Activated T-helper 2 cell treated with anti-CD3 and anti-CD28 coated beads, Interferon-gamma antibody, Interleukin-2, Interleukin-4, amounts not matched to agents 10 μg/mL and 5 μg/mL and 100 μg/mL, durations not matched to agents 14 hours and 24 hours and 36 hours (primary cell): Measurements from ENCODE around the gene ZFY. TPM values are rescaled to one million over a fixed set of nuclear protein-coding genes. Genes with fewer than 3 reads are reported as not detected.
A peak's percentile ranks its signal among the peaks of the same experiment; 100 is the strongest.

Experiments
- DNase-seq: peaks from one replicate; pipeline ENCODE4 v3.0.0; 2021; ENCODE audit warnings: low spot score
- H3K27ac Mint-ChIP-seq: one replicate; pipeline ENCODE4 v1.8.0; 2021; ENCODE audit warnings: mixed read lengths
- H3K27me3 Mint-ChIP-seq: one replicate; pipeline ENCODE4 v1.8.0; 2021; ENCODE audit warnings: low read depth, mixed read lengths
- H3K36me3 Mint-ChIP-seq: one replicate; pipeline ENCODE4 v1.8.0; 2021; ENCODE audit warnings: low read depth, mixed read lengths
- H3K4me1 Mint-ChIP-seq: one replicate; pipeline ENCODE4 v1.8.0; 2021; ENCODE audit warnings: low read depth, mixed read lengths
- H3K4me3 Mint-ChIP-seq: one replicate; pipeline ENCODE4 v1.8.0; 2021; ENCODE audit warnings: low read depth, mild to moderate bottlenecking, moderate library complexity, mixed read lengths
- H3K9me3 Mint-ChIP-seq: one replicate; pipeline ENCODE4 v1.8.0; 2021; ENCODE audit warnings: mixed read lengths
- intact Hi-C: fragments of 100-400 bp; cut with micrococcal nuclease; formaldehyde crosslinking; loops from one replicate; pipeline ENCODE4 v1.15.1; 2023
- total RNA-seq: library from RNA; stranded (reverse); gene quantifications from 2 replicates; pipeline ENCODE4 v1.2.3, GENCODE V29; 2022

Gene ZFY
- total RNA-seq, 1 donor from 2014 or later = 18.6 TPM

DNA sequence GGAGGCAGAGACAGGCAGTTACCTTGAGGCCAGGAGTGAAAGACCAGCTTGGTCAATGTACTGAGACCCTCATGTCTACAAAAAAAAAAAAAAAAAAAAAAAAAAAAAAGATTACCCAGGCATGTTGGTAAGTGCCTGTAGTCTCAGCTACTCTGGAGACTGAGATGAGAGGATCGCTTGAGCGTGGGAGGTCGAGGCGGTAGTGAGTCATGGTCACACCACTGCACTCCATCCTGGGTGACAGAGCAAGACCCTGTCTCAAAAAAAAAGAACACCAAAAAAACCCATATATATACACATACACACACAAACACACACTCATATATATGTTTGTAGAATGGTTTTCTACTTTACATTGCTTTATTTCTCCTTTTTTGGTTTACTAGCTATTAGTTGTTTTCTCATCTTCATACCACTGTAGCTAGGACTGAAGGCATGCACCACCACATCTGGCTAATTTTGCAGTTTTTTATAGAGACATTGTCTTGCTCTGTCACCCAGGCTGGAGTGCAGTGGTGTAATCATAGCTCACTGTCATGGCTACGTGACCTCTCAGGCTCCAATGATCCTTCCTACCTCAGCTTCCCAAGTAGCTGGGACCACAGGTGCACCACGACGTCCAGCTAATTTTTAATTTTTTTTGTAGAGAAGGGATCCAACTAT is 14.5 kb downstream of the ZFY start:
- Mint-ChIP-seq H3K4me3 (no peak overlapping the region), H3K9me3 (no peaks in the 10 kb centered on the region), H3K4me1 (peaks cover 35% of the 10 kb centered on the region), H3K27me3 (no peaks in the 10 kb centered on the region), H3K36me3 (peaks cover 17% of the 10 kb centered on the region), H3K27ac (peak overlapping the region; percentile 38)
- intact Hi-C loops = loop anchor here (2.0 kb wide), 1 partner anchor 53 kb away; no protein-coding TSS in a partner anchor
- DNase-seq = no peak

DNA sequence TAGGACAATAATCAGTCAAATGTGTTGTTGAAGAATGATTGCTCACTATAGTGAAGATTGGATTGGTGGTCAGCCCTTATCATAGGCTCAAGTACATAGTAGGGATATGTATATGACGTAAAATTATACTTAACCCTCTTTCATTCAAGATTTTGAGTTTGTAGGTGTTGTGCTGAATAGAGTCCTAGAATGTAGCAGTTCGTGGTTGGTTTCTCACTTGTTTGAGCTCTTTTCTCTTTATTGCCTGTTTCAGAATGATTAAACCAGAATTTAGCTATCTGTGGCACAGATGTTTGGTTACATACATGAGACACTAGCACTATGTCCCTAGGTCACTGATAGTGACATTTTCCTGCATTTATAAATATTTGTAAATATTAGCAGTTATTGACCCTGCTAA is 15.5 kb downstream of the ZFY start:
- H3K27ac Mint-ChIP-seq = peak overlapping the region; percentile 44
- no peak for DNase-seq
- peaks cover 36% of the 10 kb centered on the region for H3K4me1 Mint-ChIP-seq

DNA sequence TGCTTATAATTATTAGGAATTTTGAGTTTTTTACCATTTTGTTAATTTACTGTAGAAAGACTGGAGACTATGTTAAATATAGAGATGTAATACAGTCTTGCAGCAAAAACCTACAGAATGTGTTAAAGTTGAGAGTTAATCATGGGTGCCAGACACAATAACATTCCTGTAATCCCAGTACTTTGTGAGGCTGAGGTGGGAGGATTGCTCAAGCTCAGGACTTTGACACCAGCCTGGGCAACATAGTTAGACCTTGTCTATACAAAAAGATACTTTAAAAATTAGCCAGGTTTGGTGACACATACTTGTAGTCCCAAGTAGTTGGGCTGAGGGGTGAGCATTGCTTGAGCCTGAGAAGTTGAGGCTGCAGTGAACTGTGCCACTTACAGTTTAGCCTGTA is 17.7 kb downstream of the ZFY start:
- peaks cover 39% of the 10 kb centered on the region for H3K36me3 Mint-ChIP-seq
- no peaks in the 10 kb centered on the region for H3K9me3 Mint-ChIP-seq
- H3K27me3 Mint-ChIP-seq = no peaks in the 10 kb centered on the region
- no peak overlapping the region for H3K27ac Mint-ChIP-seq
- no peak for DNase-seq
- H3K4me1 Mint-ChIP-seq = peaks cover 29% of the 10 kb centered on the region
- intact Hi-C loops = no loop called here
- no peak overlapping the region for H3K4me3 Mint-ChIP-seq

More for the DNA sequence above, 15.5 kb downstream of the ZFY start:
- intact Hi-C loops = no loop called here
- Mint-ChIP-seq H3K27me3 (no peaks in the 10 kb centered on the region), H3K36me3 (peaks cover 26% of the 10 kb centered on the region), H3K9me3 (no peaks in the 10 kb centered on the region), H3K4me3 (no peak overlapping the region)

DNA sequence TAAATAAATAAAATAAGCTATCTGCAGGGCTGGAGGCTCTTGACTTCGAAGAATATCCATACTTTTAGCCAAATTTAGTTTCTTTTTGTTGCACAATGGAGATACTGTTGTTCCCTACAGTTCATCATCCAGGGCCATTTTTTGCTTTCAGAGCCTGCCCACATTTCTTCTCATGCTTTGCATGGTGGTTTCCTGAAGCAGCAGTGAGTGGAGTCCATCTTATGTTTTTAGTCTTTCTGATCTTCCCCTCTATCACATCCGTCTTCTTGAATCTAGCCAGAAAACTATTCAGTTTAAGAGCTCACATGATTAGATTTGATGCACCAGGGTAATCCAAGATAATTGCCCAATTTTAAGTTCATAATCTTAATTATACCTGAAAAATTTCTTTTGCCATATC is 19.6 kb downstream of the ZFY start:
- Mint-ChIP-seq H3K27me3 (no peaks in the 10 kb centered on the region), H3K27ac (no peak overlapping the region), H3K36me3 (peaks cover 48% of the 10 kb centered on the region), H3K9me3 (no peaks in the 10 kb centered on the region), H3K4me1 (peaks cover 23% of the 10 kb centered on the region), H3K4me3 (no peak overlapping the region)
- DNase-seq = no peak
- intact Hi-C loops = no loop called here

DNA sequence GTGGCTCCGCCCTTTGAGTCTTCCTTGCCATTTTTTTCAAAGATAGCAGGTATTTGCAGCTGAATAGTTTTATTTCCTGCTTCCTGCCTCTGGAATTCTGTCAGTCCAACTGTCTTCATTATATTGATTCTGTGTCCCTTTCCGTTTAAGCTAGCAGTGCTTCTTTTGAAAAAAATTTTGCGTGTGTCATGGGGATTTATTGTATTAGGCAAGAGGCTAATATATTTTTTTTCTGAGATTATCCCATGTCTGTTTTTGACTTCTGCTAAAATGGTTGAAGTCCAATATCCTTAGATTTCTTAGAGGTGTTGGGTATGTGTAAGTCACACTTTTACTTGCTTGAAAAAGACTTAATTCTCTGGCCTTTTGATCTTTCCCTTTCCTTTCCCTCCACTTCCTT is 20.4 kb downstream of the ZFY start:
- Mint-ChIP-seq H3K4me1 (peaks cover 18% of the 10 kb centered on the region), H3K36me3 (peaks cover 54% of the 10 kb centered on the region), H3K27ac (no peak overlapping the region), H3K27me3 (no peaks in the 10 kb centered on the region), H3K4me3 (no peak overlapping the region), H3K9me3 (no peaks in the 10 kb centered on the region)
- no peak for DNase-seq
- intact Hi-C loops = no loop called here

DNA sequence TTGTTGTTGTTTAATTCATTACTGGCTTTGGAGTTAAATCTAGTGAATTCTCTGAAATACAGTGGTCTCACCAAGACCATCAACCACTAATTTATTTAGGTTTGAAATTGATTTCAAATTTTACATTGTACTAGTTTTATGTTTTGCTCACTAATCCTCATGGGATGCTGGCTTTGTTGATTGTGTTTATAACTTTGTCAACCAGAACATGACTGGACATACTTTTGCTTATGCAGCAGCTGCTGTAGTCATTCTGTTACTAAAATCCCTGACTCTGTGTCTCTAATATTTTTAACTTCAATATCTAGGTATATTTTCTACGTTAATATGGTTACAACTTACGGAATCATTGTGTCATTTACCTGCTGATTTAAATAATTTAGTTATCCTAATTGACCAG is 26.9 kb downstream of the ZFY start:
- Mint-ChIP-seq H3K27ac (no peak overlapping the region), H3K4me3 (no peak overlapping the region), H3K4me1 (peaks cover 5% of the 10 kb centered on the region), H3K36me3 (peaks cover 39% of the 10 kb centered on the region), H3K9me3 (no peaks in the 10 kb centered on the region), H3K27me3 (no peaks in the 10 kb centered on the region)
- intact Hi-C loops = no loop called here
- no peak for DNase-seq

DNA sequence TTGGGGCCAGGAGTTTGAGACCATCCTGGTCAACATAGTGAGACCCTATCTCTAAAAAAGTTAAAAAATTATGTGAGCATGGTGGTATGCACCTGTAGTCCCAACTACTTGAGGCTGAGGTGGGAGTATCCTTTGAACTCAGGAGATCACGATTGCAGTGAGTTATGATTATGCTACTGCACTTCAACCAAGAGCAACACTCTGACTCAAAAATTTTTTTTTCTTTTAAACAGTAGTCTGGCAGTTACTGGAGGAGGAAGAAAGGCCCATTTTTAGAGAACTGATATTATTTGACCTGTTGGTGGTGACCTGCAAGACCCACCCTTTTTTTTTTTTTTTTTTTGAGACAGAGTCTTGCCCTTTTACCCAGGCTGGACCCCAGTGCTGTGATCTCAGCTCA is 29.6 kb downstream of the ZFY start:
- Mint-ChIP-seq H3K4me1 (peaks cover 16% of the 10 kb centered on the region), H3K36me3 (peaks cover 34% of the 10 kb centered on the region), H3K27ac (no peak overlapping the region), H3K27me3 (no peaks in the 10 kb centered on the region), H3K4me3 (no peak overlapping the region), H3K9me3 (no peaks in the 10 kb centered on the region)
- no peak for DNase-seq
- intact Hi-C loops = no loop called here

DNA sequence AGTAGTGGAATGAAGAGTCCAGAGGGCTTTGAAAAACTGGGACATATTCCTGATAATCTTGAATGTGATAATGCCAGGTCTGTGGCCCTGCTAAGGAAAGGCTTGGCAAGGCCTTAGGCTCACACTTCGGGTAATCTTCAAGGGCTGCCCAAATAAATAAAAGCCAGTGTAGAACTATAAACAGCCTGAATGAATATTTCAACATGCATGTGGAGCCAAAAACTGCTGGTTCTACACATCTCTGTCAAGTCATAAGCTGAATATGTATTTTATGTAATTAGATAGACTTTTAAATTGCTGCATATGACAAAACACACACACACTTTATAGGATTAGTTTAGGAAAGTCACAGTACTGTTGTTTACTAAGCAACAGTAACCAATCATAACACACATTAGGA is 30.4 kb downstream of the ZFY start:
- Mint-ChIP-seq H3K9me3 (no peaks in the 10 kb centered on the region), H3K27me3 (no peaks in the 10 kb centered on the region), H3K27ac (no peak overlapping the region), H3K4me1 (peaks cover 19% of the 10 kb centered on the region), H3K36me3 (peaks cover 28% of the 10 kb centered on the region), H3K4me3 (no peak overlapping the region)
- no peak for DNase-seq
- intact Hi-C loops = no loop called here

DNA sequence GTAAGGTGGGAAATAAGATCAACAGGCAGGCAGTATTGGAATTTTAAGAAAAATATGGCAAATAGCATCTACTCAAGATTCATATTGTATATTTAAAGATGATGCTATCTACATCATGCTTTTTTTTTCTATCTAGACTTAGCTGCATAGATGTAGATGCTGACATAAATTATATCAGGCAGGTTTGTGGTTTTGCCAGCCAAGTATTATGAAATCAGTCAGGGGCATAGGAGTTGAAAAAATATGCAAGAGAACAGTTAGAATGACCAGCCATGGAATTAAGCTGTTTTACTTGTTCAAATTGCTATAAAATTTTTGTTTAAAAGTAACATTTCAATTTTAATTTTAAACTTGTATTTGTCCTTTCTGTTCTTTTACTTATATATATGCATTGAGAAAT is 34.4 kb downstream of the ZFY start:
- no peak for DNase-seq
- intact Hi-C loops = no loop called here
- Mint-ChIP-seq H3K4me1 (peaks cover 29% of the 10 kb centered on the region), H3K4me3 (no peak overlapping the region), H3K9me3 (no peaks in the 10 kb centered on the region), H3K27ac (peak overlapping the region; percentile 23), H3K36me3 (peaks cover 24% of the 10 kb centered on the region), H3K27me3 (no peaks in the 10 kb centered on the region)

DNA sequence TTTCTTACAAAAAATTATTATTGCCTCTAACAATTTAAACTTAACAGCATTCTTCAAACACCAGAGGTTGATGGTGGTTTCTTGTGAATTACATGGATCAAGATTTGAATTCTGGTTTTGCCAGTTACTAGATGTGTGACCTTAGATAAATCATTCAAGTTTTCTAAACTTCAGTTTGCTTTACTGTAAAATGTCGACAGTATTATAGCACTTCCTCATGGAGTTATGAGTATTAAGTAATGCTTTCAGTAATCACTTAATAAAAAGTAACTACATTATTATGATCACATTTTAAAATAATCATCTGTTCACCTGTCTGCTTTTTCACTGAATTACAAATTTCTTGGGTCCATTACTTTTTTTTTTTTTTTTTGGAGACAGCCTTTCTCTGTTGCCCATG is 37.5 kb downstream of the ZFY start:
- no peak overlapping the region for H3K27ac Mint-ChIP-seq
- H3K36me3 Mint-ChIP-seq = peaks cover 36% of the 10 kb centered on the region
- no peaks in the 10 kb centered on the region for H3K27me3 Mint-ChIP-seq
- H3K4me3 Mint-ChIP-seq = no peak overlapping the region
- H3K4me1 Mint-ChIP-seq = peaks cover 26% of the 10 kb centered on the region
- no peak for DNase-seq
- no peaks in the 10 kb centered on the region for H3K9me3 Mint-ChIP-seq
- intact Hi-C loops = no loop called here

DNA sequence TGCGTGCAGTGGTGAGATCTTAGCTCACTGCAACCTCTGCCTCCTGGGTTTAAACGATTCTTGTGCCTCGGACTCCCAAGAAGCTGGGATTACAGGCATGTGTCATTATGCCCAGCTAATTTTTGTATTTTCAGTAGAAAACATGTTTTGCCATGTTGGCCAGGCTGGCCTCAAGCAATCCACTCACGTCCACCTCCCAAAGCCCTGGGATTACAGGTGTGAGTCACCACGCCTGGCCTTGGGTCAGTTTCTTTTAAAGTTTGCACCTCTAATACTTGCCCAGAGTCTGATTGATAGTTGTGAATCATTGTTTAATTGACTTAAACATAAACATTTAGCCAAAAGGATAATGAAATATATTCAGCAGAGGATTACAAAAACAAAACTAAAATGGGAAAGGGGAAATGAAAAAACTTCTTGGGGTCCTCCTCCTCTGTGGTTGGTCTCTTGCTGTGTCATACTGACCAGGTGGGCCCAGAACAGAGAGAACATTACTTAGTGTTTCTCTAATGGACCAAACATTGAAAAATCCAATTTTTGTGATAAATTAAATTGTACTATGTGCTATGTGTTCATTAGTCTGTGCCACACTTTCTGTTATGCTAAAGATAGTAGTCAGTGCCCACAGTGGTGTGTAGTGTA is 38.0 kb downstream of the ZFY start:
- intact Hi-C loops = no loop called here
- Mint-ChIP-seq H3K27ac (peak overlapping the region; percentile 17), H3K9me3 (no peaks in the 10 kb centered on the region), H3K4me1 (peaks cover 26% of the 10 kb centered on the region), H3K4me3 (no peak overlapping the region), H3K36me3 (peaks cover 41% of the 10 kb centered on the region), H3K27me3 (no peaks in the 10 kb centered on the region)
- DNase-seq = no peak

DNA sequence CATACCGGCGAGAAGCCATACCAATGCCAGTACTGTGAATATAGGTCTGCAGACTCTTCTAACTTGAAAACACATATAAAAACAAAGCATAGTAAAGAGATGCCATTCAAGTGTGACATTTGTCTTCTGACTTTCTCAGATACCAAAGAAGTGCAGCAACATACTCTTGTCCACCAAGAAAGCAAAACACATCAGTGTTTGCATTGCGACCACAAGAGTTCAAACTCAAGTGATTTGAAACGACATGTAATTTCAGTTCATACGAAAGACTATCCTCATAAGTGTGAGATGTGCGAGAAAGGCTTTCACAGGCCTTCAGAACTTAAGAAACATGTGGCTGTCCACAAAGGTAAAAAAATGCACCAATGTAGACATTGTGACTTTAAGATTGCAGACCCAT is 44.1 kb downstream of the ZFY start:
- Mint-ChIP-seq H3K4me1 (no peaks in the 10 kb centered on the region), H3K27me3 (no peaks in the 10 kb centered on the region), H3K36me3 (peaks cover 35% of the 10 kb centered on the region), H3K27ac (no peak overlapping the region), H3K4me3 (no peak overlapping the region), H3K9me3 (no peaks in the 10 kb centered on the region)
- DNase-seq = no peak
- intact Hi-C loops = no loop called here

DNA sequence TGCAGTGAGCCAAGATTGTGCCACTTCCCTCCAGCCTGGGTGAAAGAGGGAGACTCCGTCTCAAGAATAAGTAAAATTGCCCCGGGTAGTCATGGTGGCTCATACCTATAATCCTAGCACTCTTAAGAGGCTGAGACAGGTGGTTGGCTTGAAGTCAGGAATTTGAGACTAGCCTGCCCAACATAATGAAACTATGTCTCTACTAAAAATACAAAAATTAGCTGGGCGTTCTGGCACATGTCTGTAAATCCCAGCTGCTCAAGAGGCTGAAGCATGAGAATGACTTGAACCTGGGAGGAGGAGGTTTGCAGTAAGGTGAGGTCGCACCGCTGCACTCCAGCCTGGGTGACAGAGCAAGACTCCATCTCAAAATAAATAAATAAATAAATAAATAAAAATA is 49.3 kb downstream of the ZFY start:
- H3K9me3 Mint-ChIP-seq = no peaks in the 10 kb centered on the region
- H3K27ac Mint-ChIP-seq = no peak overlapping the region
- H3K27me3 Mint-ChIP-seq = no peaks in the 10 kb centered on the region
- no peak for DNase-seq
- H3K4me3 Mint-ChIP-seq = no peak overlapping the region
- intact Hi-C loops = no loop called here
- no peaks in the 10 kb centered on the region for H3K4me1 Mint-ChIP-seq
- peaks cover 3% of the 10 kb centered on the region for H3K36me3 Mint-ChIP-seq
